ENCODE results near the gene LIN37. TPM values are rescaled to one million over a fixed set of nuclear protein-coding genes. Genes with fewer than 3 reads are reported as not detected.

The LIN37 gene
- total RNA-seq, 1 donor from 2014 or later, result 3.0 TPM

- ATAC-seq, result peak; percentile 97
These were observed 27.1 kb downstream of the LIN37 start, which contains the start of gene ARHGAP33 for GRCh38 chr19:35775298-35776101. Gene ARHGAP33, plus strand, starts transcription at chr19:35775564. Its CDS starts 95 bp downstream, at chr19:35775659.

DNA sequence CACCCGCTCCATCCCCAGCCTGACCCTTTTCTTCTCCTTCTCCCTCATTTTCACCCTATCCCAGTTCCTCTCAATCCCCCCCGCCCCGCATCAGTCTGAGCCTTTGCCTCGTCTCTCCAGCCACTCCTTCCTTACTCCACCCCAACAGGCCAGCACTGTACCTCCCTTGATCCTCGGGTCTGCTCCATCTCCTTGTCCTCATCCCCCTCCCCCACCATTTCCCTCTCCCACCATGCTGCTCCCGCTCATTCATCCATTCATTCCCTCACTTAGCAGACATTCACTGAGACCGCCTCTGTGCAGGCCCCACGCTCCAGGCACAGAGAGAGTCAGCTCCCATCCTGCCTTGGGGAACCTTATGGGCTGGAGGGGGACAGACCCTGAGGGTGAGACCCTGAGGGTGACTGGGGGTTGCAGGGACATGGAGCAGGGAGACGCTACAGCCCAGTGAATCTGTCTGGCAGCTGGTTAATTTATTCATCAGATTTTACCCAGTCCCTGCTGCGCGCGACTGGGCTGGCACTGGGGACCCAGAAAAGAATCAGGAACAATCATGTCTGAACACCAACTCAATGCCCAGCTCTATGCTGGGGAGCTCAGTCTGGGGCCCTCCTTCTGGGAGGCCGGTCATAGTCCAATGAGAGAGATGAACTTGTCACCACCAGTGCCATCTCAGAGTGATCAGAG is 27.9 kb downstream of the LIN37 start:
- no peak for ATAC-seq

DNA sequence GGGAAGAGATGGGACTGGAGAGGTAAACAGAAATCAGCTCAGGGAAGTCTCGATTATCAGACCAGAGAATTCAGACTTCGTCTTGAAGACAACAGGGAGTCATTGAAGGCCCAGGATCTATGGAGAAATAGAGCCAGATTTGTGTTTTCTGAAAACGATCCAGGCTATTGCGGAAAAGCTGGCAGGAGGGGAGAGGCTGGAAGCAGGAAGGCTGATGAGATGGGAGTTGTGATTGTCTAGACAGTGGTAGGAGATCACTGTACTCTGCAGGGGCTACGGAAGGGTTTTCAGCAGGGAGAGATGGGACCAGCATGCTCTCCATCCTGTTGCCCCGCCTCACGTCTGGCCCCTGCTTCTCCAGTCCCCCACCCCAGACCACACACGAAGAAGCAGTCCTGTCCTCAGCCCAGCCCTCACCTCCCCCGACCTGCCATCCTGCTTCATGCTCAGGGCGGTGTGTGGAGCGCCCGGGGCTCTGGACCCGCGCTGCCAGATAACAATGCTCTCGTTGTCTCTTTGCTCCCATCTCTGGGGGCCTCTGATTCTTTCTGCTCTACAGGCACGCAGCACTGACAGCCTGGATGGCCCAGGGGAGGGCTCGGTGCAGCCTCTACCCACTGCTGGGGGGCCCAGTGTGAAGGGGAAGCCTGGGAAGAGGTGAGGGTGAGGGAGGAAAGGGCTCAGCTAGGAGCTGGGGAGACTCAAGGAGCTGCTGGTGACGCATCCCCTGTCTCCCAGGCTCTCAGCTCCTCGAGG is 28.9 kb downstream of the LIN37 start:
- no peak for ATAC-seq

DNA sequence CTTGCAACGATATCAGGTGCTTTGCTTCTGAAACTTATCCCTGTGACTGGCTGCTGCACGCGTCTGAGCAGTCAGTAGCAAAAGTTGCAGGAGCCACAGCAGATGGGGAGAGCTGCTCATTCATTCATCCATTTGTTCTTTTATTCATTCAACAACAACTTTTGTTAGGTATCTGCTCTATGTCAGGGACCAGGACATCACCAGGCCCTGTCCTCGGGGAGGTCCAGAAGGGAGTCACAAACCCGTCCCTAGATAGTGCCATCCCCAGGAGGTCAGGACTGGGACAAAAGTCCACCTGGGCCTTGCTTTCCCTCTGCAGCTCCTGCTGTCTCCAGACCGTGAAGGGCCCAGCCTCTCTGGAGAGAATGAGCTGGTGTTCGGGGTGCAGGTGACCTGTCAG is 29.6 kb downstream of the LIN37 start:
- no peak for ATAC-seq

DNA sequence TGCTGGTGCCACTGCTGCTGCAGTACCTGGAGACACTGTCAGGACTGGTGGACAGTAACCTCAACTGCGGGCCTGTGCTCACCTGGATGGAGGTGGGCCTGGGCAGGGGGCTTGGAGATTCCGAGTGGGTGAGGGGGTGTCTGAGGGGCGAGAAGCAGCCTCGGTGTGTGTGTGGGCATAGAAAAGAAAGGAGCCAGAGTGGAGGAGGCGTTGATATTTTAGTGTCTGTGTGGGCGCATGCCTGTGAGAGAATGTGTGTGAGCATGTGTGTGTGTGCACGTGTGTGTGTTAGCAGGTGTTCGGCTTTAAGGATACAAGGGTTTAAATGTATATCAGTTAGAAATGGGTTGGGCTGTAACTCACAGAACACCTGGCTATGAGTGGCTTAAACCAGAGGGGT is 30.7 kb downstream of the LIN37 start:
- ATAC-seq, result no peak

DNA sequence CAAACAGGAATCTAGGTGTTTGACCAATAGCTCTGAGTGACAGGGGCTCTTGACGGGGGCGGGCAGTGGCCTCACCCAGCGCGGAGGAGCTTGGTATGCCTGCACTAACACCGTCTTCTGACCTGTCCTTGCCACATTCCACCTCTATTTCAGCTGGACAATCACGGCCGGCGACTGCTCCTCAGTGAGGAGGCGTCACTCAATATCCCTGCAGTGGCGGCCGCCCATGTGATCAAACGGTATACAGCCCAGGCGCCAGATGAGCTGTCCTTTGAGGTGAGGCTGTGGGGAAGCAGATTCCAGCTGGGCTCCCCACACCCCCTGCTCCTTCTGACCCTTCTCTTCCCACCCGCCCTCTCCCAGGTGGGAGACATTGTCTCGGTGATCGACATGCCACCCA is 31.7 kb downstream of the LIN37 start:
- no peak for ATAC-seq

DNA sequence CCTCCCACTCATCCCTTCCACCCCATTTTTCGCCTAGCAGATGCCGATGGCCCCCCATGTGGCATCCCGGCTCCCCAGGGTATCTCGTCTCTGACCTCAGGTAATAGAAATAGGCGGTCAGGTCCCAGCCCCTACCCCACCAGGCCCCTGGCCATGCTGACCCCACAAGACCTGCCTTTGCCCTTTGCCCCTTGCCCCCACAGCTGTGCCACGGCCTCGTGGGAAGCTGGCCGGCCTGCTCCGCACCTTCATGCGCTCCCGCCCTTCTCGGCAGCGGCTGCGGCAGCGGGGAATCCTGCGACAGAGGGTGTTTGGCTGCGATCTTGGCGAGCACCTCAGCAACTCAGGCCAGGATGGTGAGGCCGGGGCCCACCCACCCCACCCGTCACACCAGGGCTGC is 32.3 kb downstream of the LIN37 start:
- ATAC-seq, result no peak

DNA sequence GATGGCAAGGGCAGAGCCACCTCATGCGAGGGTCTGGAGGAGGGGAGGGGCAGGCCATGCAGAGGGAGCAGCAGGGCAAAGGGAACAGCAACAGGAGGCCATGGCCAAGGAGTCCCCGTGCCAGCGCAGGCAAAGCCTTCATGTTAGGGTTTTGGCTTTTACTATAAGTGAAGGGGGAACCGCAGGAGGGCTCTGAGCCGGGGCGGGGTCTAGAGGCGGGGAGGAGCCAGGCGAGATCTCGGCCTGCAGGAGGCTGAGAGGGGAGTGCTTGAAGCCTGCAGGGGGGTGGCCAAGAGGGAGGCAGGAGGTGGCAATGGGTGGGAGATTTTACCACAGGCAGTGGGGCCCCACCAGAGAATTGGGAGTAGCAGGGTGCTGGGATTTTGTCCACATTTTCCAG is 33.3 kb downstream of the LIN37 start:
- ATAC-seq, result no peak

GRCh38 chr19:35782589-35782988 is 34.2 kb downstream of the LIN37 start:
- no peak for ATAC-seq

DNA sequence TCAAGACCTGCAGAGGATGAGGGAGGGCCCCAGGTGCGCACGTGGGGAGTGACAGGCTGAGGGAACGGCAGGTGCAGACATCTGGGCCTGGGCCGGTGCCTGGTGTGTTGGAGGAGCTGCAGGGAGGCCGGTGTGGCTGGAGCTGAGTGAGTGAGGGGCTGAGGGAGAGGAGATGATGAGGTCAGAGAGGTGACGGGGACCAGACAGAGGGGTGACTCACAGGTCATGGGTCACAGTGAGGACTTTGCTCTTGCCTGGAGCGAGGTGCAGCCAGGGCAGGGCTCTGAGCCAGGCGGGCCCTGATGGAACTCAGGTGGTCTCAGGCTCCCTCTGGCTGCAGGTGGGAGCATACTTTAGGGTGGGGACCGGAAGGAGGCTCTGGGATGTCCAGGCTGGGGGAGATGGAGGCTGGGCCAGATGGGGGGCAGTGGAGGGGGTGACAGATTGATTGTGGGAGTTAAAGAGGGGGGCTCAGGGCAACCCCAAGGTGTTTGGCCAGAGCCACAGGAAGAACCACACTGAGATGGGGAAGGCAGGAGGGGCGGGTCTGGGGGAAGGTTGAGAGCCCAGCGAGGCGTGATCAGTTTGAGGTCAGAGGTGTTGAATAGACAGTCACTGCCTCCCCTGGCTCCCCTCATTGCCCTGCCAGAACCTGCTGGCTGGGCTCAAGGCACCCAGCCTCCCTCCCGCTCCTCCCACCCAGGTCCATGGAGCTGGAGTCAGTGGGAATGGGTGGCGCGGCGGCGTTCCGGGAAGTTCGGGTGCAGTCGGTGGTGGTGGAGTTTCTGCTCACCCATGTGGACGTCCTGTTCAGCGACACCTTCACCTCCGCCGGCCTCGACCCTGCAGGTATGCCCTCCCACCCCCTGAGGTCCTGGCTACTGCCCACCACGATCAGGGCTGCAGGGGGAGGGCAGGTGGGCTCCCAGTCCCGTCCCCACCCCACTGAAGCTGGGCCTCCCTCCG is 35.4 kb downstream of the LIN37 start:
- no peak for ATAC-seq

DNA sequence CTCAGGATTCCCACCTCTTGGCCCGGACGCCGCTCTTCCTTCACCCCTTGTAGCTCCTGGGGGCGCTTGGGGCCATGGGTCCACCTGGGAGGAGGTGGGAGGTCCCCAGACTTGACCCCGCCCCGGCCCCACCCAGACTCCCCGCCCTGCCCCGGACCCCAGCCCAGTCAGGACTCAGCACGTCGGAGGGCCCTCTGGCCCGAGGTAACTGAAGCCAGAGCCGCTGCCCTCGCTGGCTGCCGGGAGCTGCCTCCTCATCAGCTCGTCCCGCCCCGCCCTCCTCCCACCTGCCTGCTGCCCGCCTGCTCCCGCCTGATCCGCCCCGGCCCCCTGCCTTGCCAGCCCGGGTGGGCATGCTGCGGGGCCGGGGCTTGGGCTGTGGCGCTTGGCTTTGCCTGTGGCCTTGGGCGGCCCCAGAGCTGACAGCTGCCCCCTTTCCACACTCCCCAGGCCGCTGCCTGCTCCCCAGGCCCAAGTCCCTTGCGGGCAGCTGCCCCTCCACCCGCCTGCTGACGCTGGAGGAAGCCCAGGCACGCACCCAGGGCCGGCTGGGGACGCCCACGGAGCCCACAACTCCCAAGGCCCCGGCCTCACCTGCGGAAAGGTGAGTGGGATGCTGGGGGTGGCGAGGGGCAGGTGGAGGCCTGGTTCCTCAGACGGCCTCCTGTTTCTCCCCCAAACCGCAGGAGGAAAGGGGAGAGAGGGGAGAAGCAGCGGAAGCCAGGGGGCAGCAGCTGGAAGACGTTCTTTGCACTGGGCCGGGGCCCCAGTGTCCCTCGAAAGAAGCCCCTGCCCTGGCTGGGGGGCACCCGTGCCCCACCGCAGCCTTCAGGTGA is 36.3 kb downstream of the LIN37 start:
- ATAC-seq, result no peak

DNA sequence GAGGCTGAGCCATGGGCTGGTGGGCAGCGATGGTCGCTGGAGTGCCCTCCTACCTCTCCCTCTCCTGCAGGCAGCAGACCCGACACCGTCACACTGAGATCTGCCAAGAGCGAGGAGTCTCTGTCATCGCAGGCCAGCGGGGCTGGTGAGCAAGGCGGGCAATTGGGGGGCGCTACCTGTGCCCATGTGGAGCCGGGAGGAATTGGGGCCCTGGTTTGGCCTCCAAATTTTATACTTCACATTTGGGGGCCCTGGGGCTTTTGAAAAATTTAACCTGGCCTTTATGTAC is 36.9 kb downstream of the LIN37 start:
- no peak for ATAC-seq

- no peak for ATAC-seq
These were observed 38.2 kb downstream of the LIN37 start for GRCh38 chr19:35786299-35787160.

GRCh38 chr19:35787227-35787799 is 38.9 kb downstream of the LIN37 start:
- ATAC-seq, result no peak

DNA sequence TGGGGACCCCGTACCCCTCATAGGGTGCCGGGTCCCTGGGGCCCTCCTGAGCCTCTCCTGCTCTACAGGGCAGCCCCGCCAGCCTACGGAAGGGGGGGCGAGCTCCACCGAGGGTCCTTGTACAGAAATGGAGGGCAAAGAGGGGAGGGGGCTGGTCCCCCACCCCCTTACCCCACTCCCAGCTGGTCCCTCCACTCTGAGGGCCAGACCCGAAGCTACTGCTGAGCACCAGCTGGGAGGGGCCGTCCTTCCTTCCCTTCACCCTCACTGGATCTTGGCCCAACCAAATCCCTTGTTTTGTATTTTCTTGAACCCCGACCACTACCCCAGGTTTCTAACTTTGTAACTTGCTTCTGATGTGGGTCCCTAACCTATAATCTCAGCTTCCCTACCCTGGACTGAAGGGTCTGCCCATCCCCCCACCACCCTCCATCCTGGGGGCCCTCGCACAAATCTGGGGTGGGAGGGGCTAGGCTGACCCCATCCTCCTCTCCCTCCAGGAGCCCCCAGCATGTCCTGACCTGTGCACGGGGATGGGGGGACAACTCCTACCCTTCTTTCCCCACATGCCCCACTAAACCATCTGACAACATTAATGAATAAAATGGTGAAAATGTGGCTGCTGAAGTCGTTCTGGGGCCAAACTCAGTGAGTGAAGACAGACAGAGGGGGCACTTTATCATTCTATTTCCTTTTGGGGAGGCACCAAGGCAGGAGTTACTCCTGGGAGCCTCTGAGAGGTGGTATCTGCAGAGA is 40.0 kb downstream of the LIN37 start:
- no peak for ATAC-seq

- no peak for ATAC-seq
These were observed 41.0 kb downstream of the LIN37 start for GRCh38 chr19:35789195-35789977.

GRCh38 chr19:35789978-35790944 is 41.9 kb downstream of the LIN37 start:
- ATAC-seq, result no peak
